ENCODE data around the gene B3GAT3.
"Not testable (repeated sequence)": the region's sequence is repeated elsewhere in the genome, so short reads cannot be mapped to it uniquely, and the experiment has no call there.

Gene B3GAT3

DNA sequence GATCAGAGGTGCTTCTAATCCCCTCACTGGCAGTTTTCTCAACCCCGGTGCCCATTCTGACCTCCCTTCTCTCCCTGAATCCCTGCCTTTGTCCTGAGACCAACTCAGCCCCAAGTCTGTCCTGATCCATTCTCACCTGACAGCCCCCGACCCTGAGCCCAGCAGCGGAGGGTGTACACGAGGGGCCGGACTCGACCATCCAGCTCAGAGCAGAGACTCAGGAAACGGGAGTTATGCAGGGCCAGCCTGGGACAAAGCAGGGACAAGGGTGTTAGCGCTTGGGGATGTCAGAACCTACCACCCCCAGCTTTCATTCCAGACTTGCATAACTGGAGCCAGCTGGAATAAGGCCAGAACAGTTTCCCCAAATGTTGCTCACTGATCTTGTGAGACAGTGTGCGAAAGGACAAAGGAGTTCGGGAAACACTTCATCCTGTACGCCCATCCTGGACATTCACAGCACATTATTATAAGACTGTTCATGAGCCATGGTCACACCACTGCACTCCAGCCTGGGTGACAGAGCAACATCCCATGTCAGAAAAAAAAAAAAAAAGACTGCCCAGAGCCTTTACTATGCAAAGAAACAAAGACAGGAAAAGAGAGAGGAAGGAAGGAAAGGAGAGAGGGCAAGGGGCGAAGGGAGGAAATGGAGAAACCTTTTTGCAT, 44.6 kb downstream of the B3GAT3 start:
- no peak for DNase-seq

- no peak for DNase-seq
Observed at GRCh38 chr11:62575837-62576236, 45.9 kb downstream of the B3GAT3 start.

GRCh38 chr11:62575156-62575555, 46.6 kb downstream of the B3GAT3 start:
- DNase-seq = no peak

GRCh38 chr11:62574363-62575071, 47.3 kb downstream of the B3GAT3 start:
- no peak for DNase-seq

DNA sequence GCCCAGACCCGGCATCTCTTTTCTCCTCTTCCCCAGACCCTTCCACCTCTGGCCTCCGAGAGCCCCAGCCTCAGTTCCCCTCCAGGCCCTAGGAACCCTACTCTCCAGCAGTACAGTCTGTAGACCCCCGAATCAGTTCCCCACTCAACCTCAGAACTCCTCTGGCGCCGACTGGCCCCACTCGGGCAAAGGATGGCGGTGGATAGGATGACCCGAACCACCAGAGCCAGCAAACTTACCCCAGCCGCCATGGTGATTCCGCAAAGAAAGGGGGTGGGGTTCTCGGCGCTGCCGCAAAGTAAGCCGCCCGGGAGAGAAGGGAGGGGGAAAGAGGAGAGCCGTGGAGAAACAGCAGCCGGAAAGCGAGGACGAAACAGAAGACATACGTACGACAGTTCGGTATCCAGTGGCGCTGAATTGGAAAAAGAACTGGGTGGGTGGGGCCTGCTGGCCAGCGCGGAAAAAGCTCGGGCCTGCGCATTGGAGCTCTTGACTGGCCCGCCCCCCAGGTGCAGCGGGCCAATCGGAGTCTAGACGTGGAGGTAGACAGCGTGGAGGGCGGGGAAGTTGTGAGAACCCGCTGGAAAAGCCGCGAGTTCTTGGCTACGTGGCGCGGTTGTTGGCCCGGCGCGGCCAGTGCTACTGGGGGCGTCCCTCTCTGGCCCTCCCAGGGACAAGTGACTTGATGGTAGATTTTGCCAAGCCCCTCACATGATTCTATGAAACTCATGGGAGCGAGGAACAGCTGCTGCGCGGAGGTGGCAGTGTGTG, 48.0 kb downstream of the B3GAT3 start, which contains the start of gene EEF1G:
Gene EEF1G, minus strand, starts transcription at position 300 of the 771 bp plus-strand sequence. Its CDS starts 49 bp downstream, at position 251.
- peak; percentile 100 for DNase-seq

GRCh38 chr11:62573006-62573591, 48.7 kb downstream of the B3GAT3 start:
- DNase-seq = no peak

DNA sequence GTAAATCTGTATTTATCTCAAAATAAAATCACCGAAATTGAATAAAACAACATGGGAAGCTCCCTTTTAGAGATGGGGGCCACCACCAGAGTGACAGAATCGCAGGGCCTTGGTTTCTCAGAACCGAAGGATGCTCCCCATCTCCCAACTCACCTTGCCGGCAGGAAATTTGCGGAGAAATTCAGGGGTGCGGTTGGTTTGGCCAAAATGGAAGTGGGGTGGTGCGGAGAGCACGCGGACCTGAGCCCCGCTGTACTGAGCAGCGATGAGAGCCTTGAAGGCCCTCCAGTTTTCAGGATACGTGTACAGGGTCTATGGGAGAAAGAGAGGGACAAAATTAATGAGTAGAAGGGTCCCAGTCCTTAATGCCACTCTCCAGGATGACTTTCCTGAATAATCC, 49.4 kb downstream of the B3GAT3 start:
- no peak for DNase-seq

GRCh38 chr11:62571493-62571892, 50.3 kb downstream of the B3GAT3 start:
- not testable (repeated sequence) for DNase-seq

DNA sequence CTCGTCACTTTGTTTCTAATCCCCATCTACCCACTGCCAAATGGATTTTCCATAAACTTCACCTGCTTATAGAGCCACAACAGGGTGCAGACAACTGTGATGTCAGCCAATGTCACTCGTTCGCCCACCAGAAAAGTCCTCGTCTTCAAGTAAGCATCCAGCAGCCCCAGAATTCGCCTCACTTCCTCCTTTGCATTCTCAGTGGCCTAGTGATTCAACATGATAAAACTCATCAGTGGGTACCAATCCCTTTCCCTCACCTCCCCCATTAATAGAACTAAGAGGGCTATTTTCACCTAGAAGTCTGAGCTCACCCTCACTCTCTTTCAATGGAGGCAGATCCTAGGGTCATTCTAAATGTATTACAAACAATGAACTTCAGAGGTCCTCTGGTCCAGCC, 50.9 kb downstream of the B3GAT3 start:
- DNase-seq = not testable (repeated sequence)

DNA sequence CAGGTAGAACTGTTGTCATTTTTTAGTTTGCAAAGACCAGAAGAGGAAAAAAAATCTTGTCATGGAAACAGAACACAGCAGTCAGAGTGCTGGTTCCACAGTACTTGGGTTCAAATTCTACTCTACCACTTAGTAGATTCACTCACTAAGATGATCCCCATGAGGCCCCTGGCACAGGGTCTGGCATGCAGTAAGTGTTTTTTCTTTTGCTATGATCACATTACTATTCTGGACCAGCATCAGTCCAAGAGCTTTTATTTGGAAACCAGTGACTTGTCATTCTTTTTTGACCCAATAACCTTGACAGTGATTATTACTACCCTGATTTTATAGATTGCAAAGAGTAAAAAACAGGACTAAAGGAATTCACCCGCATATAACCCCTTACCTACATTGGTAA, 52.2 kb downstream of the B3GAT3 start:
- no peak for DNase-seq

GRCh38 chr11:62567018-62567633, 54.7 kb downstream of the B3GAT3 start:
- no peak for DNase-seq

DNA sequence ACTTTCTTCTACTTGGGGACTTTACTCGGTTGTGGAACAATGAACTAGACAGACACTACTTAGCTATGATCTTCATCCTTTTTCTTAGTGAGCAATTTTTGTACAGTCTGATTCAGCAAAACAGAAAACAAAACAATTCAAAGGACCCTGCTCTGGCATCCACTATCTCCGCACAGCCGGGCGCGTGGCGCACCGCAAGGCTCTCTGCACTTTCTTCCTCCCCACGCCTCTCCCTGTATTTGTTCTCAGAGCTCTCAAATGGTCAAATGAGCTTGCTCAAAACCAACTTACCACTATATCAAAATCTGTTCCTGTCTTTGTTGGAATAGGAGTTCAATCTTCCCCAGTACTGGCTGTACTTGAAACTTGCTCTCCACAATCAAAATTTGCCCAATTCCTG, 55.5 kb downstream of the B3GAT3 start:
- no peak for DNase-seq

Measured in central memory CD4-positive, alpha-beta T cell (primary cell).